ENCODE results near the gene LOXL3.
"Not testable (repeated sequence)": the region's sequence is repeated elsewhere in the genome, so short reads cannot be mapped to it uniquely, and the experiment has no call there.

LOXL3 gene

GRCh38 chr2:74564222-74564621 is 10.5 kb upstream of the LOXL3 start:
- Mint-ChIP-seq H3K9me3 (no peaks in the 10 kb centered on the region), H3K4me1 (ENCODE audit: low read depth) (peaks cover 76% of the 10 kb centered on the region), H3K27ac (no peak overlapping the region), H3K27me3 (no peaks in the 10 kb centered on the region), H3K4me3 (no peak overlapping the region), H3K36me3 (ENCODE audit: low read depth) (no peaks in the 10 kb centered on the region)
- intact Hi-C loops (cut with micrococcal nuclease) = no loop called here

DNA sequence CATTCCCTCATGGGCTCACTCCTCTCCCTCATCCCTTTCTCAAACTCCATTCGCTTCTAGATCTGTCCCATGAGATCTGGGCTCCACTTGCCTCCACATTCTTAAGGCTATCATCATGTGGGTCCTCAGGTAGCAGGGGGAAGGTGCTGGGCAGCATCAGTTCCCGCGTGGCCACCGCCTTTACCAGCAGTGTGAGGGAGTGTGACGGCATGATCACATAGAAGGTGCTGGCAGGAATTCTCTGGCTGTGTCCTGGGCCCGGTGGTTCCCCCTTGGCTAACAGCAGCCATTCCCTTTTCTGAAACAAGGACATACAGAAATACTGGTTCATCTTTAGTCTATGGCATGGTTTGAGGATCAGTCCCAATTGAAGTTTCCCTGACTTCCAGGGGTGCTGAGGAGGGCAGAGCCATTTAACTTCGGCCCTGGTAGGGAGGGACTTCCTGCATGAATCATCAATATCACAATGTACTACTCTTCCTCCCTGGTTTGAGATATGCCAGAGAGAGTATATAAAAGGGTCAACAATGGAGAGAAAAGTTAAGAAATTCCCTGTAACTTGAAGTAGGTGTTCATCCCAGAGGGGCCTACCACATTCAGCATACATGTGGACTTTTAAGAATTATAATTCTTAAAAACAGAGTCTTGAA is 8.5 kb upstream of the LOXL3 start:
- Mint-ChIP-seq H3K27me3 (no peaks in the 10 kb centered on the region), H3K27ac (peak overlapping the region; percentile 53), H3K4me1 (ENCODE audit: low read depth) (peaks cover 67% of the 10 kb centered on the region), H3K36me3 (ENCODE audit: low read depth) (peaks cover 12% of the 10 kb centered on the region), H3K9me3 (no peaks in the 10 kb centered on the region), H3K4me3 (no peak overlapping the region)
- intact Hi-C loops (cut with micrococcal nuclease) = no loop called here

GRCh38 chr2:74561022-74561421 is 7.3 kb upstream of the LOXL3 start:
- Mint-ChIP-seq H3K36me3 (ENCODE audit: low read depth) (peaks cover 24% of the 10 kb centered on the region), H3K4me1 (ENCODE audit: low read depth) (peaks cover 71% of the 10 kb centered on the region)
- intact Hi-C loops (cut with micrococcal nuclease) = not testable (repeated sequence)

GRCh38 chr2:74560591-74560990 is 6.8 kb upstream of the LOXL3 start:
- intact Hi-C loops (cut with micrococcal nuclease) = no loop called here
- Mint-ChIP-seq H3K4me1 (ENCODE audit: low read depth) (peaks cover 69% of the 10 kb centered on the region), H3K36me3 (ENCODE audit: low read depth) (peaks cover 29% of the 10 kb centered on the region), H3K9me3 (no peaks in the 10 kb centered on the region), H3K27ac (peak overlapping the region; percentile 70), H3K27me3 (no peaks in the 10 kb centered on the region), H3K4me3 (no peak overlapping the region)

More at GRCh38 chr2:74561022-74561421, 7.3 kb upstream of the LOXL3 start:
- not testable (repeated sequence) for H3K9me3 Mint-ChIP-seq, H3K4me3 Mint-ChIP-seq, H3K27me3 Mint-ChIP-seq
- H3K27ac Mint-ChIP-seq = peak overlapping the region; percentile 70

- H3K27ac Mint-ChIP-seq = peak overlapping the region; percentile 70
- intact Hi-C loops (cut with micrococcal nuclease) = no loop called here
Observed at GRCh38 chr2:74559912-74560311, 6.2 kb upstream of the LOXL3 start.

DNA sequence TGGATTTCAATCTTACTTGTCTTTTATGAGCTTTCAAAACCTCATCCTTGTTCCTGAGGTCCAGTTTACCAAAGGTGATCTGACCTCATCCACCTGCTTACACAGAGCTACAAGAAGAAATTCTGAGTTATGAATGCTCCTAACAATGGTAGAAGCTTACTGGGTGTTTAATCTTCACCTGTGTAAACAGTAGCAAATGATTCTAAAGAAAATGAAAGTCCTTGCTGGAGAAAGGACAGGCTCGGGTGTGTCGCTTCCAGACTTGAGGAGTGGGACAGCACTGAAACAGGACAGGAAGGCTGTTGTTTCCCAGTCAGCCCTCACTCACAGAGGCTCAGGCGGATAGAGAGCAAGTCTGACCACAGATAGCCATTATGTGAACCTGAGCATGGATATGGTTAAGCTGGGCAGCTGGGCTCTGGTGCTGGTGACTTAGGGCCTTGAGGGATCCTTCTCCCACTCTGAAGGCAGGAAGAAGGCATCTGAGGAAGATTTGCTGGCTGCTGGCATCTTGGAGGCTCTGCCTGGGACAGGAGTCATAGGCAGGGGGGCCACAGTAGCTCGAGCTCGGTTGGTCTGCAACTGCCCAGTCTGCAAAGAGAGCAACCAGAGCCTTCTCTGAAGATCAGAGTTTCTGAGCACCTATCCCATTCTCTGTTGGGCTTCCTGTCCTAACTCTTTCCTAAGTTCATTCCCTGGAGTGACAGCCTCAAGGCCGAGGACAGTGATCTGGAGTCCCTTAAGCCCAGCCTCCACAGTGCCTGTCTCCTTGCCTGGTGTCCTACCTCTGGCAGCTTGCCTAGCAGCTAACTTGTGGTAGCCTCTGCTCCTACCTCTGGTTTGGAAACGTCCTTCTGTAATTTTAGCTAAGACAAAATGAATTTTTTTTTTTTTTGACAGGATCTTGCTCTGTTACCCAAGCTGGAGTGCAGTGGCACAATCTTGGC is 4.8 kb upstream of the LOXL3 start:
- intact Hi-C loops (cut with micrococcal nuclease) = no loop called here
- no peak overlapping the region for H3K27ac Mint-ChIP-seq

More at GRCh38 chr2:74559912-74560311, 6.2 kb upstream of the LOXL3 start:
- no peak overlapping the region for H3K4me3 Mint-ChIP-seq
- H3K4me1 Mint-ChIP-seq (ENCODE audit: low read depth) = peaks cover 68% of the 10 kb centered on the region
- H3K27me3 Mint-ChIP-seq = no peaks in the 10 kb centered on the region
- peaks cover 35% of the 10 kb centered on the region for H3K36me3 Mint-ChIP-seq (ENCODE audit: low read depth)
- H3K9me3 Mint-ChIP-seq = no peaks in the 10 kb centered on the region

GRCh38 chr2:74556831-74557370 is 3.2 kb upstream of the LOXL3 start:
- Mint-ChIP-seq H3K27ac (peak overlapping the region; percentile 95), H3K4me1 (ENCODE audit: low read depth) (peaks cover 61% of the 10 kb centered on the region), H3K27me3 (no peaks in the 10 kb centered on the region), H3K4me3 (no peak overlapping the region), H3K36me3 (ENCODE audit: low read depth) (peaks cover 51% of the 10 kb centered on the region), H3K9me3 (no peaks in the 10 kb centered on the region)
- intact Hi-C loops (cut with micrococcal nuclease) = no loop called here

More for the DNA sequence above, 4.8 kb upstream of the LOXL3 start:
- H3K4me3 Mint-ChIP-seq = no peak overlapping the region
- no peaks in the 10 kb centered on the region for H3K27me3 Mint-ChIP-seq
- H3K4me1 Mint-ChIP-seq (ENCODE audit: low read depth) = peaks cover 60% of the 10 kb centered on the region
- peaks cover 41% of the 10 kb centered on the region for H3K36me3 Mint-ChIP-seq (ENCODE audit: low read depth)
- H3K9me3 Mint-ChIP-seq = no peaks in the 10 kb centered on the region

GRCh38 chr2:74556159-74556558 is 2.4 kb upstream of the LOXL3 start:
- H3K36me3 Mint-ChIP-seq (ENCODE audit: low read depth) = peaks cover 58% of the 10 kb centered on the region

DNA sequence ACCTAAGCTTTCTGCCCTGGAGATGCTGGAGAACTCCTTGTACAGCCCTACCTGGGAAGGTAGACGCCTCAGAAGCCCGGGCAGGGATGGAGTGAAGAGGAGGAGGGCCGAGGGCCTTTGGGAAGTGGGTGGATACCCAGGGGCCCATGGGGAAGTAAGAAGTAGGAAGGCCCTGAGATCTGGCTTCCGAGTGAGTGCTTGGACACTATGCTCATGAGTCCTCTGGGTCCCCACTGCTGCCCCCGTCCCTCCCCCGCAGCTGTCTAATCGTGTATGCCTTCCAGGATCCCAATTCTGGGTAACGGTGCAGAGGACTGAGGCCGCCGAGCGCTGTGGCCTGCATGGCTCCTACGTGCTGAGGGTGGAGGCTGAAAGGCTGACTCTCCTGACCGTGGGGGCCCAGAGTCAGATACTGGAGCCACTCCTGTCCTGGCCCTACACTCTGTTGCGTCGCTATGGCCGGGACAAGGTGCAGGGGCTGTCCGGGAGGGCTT is 1.9 kb upstream of the LOXL3 start:
- intact Hi-C loops (cut with micrococcal nuclease) = loop anchor here (1.0 to 2.0 kb wide), 2 partner anchors 19 to 73 kb away; partner anchors contain the start of genes CCDC142 and TTC31
- peak overlapping the region; percentile 97 for H3K4me3 Mint-ChIP-seq
- H3K27me3 Mint-ChIP-seq = no peaks in the 10 kb centered on the region
- H3K27ac Mint-ChIP-seq = peak overlapping the region; percentile 95
- H3K36me3 Mint-ChIP-seq (ENCODE audit: low read depth) = peaks cover 63% of the 10 kb centered on the region
- no peaks in the 10 kb centered on the region for H3K9me3 Mint-ChIP-seq
- H3K4me1 Mint-ChIP-seq (ENCODE audit: low read depth) = peaks cover 60% of the 10 kb centered on the region

More at GRCh38 chr2:74556159-74556558, 2.4 kb upstream of the LOXL3 start:
- H3K4me1 Mint-ChIP-seq (ENCODE audit: low read depth) = peaks cover 60% of the 10 kb centered on the region
- H3K9me3 Mint-ChIP-seq = no peaks in the 10 kb centered on the region
- H3K4me3 Mint-ChIP-seq = peak overlapping the region; percentile 97
- H3K27me3 Mint-ChIP-seq = no peaks in the 10 kb centered on the region
- intact Hi-C loops (cut with micrococcal nuclease) = no loop called here
- peak overlapping the region; percentile 95 for H3K27ac Mint-ChIP-seq

- intact Hi-C loops (cut with micrococcal nuclease) = loop anchor here (1.0 to 2.0 kb wide), 2 partner anchors 19 to 72 kb away; partner anchors contain the start of genes CCDC142 and TTC31
- H3K9me3 Mint-ChIP-seq = no peaks in the 10 kb centered on the region
- peak overlapping the region; percentile 95 for H3K27ac Mint-ChIP-seq
- no peaks in the 10 kb centered on the region for H3K27me3 Mint-ChIP-seq
- peaks cover 70% of the 10 kb centered on the region for H3K36me3 Mint-ChIP-seq (ENCODE audit: low read depth)
- peaks cover 60% of the 10 kb centered on the region for H3K4me1 Mint-ChIP-seq (ENCODE audit: low read depth)
- H3K4me3 Mint-ChIP-seq = peak overlapping the region; percentile 97
Observed at GRCh38 chr2:74554820-74555531, 1.2 kb upstream of the LOXL3 start.

GRCh38 chr2:74552914-74553811 is 579 bp downstream of the LOXL3 start:
- peak overlapping the region; percentile 95 for H3K27ac Mint-ChIP-seq
- peaks cover 76% of the 10 kb centered on the region for H3K36me3 Mint-ChIP-seq (ENCODE audit: low read depth)
- no peaks in the 10 kb centered on the region for H3K27me3 Mint-ChIP-seq
- H3K4me3 Mint-ChIP-seq = peak overlapping the region; percentile 97
- intact Hi-C loops (cut with micrococcal nuclease) = no loop called here
- H3K4me1 Mint-ChIP-seq (ENCODE audit: low read depth) = peaks cover 69% of the 10 kb centered on the region
- no peaks in the 10 kb centered on the region for H3K9me3 Mint-ChIP-seq

GRCh38 chr2:74551942-74552913 is 1.5 kb downstream of the LOXL3 start:
- Mint-ChIP-seq H3K36me3 (ENCODE audit: low read depth) (peaks cover 67% of the 10 kb centered on the region), H3K27ac (peak overlapping the region; percentile 95), H3K4me1 (ENCODE audit: low read depth) (peaks cover 67% of the 10 kb centered on the region)

More at GRCh38 chr2:74551942-74552913, 1.5 kb downstream of the LOXL3 start:
- H3K27me3 Mint-ChIP-seq = no peaks in the 10 kb centered on the region
- H3K9me3 Mint-ChIP-seq = no peaks in the 10 kb centered on the region
- intact Hi-C loops (cut with micrococcal nuclease) = no loop called here
- H3K4me3 Mint-ChIP-seq = no peak overlapping the region
